ENCODE data around the gene ZNF613.
"Not testable (repeated sequence)": the region's sequence is repeated elsewhere in the genome, so short reads cannot be mapped to it uniquely, and the experiment has no call there.

ZNF613 gene

GRCh38 chr19:51938936-51939335, 11.7 kb downstream of the ZNF613 start:
- DNase-seq (ENCODE audit: low read depth in 2 of 3, low spot score in 1 of 3) = no peak

GRCh38 chr19:51944798-51945552, 17.7 kb downstream of the ZNF613 start:
- no peak for DNase-seq (ENCODE audit: low read depth in 2 of 3, low spot score in 1 of 3)

DNA sequence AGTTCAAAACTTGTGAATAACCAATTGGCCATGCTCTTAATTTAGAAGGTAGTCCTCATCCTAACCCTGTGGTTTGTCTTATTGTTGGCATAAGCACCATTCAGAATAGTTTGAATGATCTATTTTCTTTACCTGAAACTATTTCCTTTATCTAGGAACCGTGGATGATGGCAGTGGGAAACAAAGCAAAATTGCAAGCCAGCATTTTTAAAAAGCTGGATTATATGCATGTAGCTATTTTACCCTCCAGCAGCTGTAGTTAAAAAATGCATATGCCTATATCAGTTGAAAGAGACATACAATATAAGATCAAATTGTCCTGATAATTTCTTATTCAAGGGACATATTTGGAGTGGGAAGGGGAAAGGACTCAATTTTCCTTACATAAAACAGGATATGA, 19.3 kb downstream of the ZNF613 start:
- DNase-seq (ENCODE audit: low read depth in 2 of 3, low spot score in 1 of 3) = no peak

GRCh38 chr19:51948975-51949374, 21.7 kb downstream of the ZNF613 start:
- DNase-seq (ENCODE audit: low read depth in 2 of 3, low spot score in 1 of 3) = no peak

DNA sequence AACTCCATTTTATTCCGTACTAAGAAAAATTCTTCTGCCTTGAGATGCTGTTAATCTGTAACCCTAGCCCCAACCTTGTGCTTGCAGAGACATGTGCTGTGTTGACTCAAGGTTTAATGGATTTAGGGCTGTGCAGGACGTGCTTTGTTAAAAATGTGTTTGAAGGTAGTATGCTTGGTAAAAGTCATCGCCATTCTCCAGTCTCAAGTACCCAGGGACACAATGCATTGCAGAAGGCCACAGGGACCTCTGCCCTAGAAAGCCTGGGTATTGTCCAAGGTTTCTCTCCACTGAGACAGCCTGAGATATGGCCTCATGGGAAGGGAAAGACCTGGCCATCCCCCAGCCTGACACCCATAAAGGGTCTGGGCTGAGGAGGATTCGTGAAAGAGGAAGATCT, 30.6 kb downstream of the ZNF613 start:
- not testable (repeated sequence) for DNase-seq (ENCODE audit: low read depth in 2 of 3, low spot score in 1 of 3)

- no peak for DNase-seq (ENCODE audit: low read depth in 2 of 3, low spot score in 1 of 3)
Observed at GRCh38 chr19:51959791-51960190, 32.5 kb downstream of the ZNF613 start.

DNA sequence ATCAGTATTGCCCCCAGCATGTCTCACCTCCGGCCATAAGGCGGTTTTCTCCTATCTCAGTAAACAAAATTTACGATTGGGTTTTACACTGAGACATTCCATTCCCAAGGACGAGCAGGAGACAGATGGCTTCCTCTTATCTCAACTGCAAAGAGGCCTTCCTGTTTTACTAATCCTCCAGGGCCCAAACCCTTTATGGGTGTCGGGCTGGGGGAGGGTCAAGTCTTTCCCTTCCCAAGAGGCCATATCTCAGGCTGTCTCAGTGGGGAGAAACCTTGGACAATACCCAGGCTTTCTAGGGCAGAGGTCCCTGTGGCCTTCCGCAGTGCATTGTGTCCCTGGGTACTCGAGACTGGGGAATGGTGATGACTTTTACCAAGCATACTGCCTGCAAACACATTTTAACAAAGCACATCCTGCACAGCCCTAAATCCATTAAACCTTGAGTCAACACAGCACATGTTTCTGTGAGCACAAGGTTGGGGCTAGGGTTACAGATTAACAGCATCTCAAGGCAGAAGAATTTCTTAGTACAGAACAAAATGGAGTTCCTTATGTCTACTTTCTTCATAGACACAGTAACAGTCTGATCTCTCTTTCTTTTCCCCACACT, 33.5 kb downstream of the ZNF613 start:
- DNase-seq (ENCODE audit: low read depth in 2 of 3, low spot score in 1 of 3) = not testable (repeated sequence)

GRCh38 chr19:51965583-51965982, 38.3 kb downstream of the ZNF613 start:
- no peak for DNase-seq (ENCODE audit: low read depth in 2 of 3, low spot score in 1 of 3)

GRCh38 chr19:51970718-51971117, 43.4 kb downstream of the ZNF613 start:
- DNase-seq (ENCODE audit: low read depth in 2 of 3, low spot score in 1 of 3) = no peak

DNA sequence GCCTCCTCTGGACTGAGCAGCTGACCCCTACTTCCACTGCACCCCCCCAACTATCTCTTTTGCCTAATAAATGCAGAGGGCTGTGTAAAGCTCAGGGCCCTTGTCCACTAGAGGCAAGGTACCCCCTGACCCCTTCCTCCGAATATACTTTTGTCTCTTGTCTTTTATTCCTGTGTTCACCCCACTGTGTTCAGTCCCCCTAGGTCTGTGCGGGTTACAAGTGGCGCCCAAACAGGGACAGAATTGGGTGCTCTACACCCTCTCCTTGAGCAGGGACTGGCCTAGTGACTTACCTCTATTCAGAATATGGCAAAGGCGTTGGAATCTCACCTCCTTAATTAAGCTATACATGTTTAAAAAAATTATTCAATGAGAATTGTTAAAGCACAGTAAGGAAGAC, 44.4 kb downstream of the ZNF613 start:
- DNase-seq (ENCODE audit: low read depth in 2 of 3, low spot score in 1 of 3) = no peak

DNA sequence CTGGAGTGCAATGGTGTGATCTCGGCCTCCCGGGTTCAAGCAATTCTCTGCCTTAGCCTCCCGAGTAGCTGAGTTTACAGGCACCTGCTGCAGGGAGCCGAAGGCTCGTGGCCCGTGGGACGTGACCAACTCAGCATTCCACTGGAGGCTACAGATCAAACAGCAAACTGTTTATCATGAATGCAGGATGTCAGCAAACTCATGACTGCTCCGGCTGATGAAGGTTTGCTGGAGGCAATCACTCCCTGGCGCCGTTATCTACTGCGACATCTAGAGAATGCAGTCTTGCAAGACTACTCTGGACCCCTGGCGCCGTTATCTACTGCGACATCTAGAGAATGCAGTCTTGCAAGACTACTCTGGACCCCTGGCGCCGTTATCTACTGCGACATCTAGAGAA, 48.5 kb downstream of the ZNF613 start:
- not testable (repeated sequence) for DNase-seq (ENCODE audit: low read depth in 2 of 3, low spot score in 1 of 3)

DNA sequence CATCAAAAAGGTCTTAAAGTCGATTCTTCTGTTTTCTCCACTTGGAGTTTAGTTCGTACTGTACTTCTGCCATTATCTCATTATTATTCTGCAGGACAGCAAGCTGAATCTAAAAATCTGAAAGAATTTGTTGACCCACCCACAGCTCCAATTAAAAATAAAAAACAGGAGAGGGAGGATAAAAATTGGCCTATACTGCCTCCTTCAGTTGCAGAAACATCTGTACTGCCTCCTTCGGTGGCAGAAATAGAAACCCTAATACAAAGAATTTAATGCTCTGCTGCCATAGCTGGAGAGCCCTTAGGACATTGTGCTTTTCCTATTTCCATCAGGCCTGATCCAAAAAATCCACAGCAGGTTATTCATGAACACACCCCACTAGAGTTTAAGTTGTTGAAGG, 49.6 kb downstream of the ZNF613 start:
- DNase-seq (ENCODE audit: low read depth in 2 of 3, low spot score in 1 of 3) = no peak

DNA sequence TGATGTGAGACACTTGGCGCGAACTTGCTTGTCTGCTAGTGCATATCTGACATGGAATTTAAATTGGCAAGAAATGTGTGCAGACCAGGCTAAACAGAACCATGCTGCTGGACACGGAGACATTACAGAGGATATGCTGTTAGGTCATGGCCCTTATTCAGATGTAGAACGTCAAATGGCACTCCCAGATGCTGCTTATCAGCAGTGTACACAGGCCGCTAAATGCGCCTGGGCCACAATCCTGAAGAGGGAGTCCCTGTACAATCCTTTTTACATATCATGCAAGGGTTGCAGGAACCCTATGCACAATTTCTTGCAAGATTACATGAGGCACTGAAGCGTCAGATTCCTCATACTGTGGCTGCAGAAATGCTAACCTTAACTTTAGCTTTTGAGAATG, 50.1 kb downstream of the ZNF613 start:
- no peak for DNase-seq (ENCODE audit: low read depth in 2 of 3, low spot score in 1 of 3)

DNA sequence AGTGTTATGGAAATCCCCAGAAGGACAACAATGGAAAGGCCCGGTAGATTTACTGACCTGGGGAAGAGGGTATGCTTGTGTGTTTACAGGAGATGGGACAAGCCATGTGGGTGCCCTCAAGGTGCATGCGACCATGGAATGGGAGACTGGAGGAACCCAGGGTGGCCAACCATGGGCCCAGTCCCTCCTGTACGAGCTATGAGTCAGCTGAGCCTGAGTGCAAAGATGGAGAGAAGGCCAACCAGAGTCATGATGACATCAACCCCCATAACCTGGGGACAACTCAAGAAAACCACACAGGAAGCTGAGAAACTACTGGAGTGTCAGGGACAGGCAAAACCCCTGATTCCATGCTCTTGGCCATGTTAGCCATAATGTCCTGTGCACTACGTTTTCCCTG, 51.6 kb downstream of the ZNF613 start:
- DNase-seq (ENCODE audit: low read depth in 2 of 3, low spot score in 1 of 3) = no peak

DNA sequence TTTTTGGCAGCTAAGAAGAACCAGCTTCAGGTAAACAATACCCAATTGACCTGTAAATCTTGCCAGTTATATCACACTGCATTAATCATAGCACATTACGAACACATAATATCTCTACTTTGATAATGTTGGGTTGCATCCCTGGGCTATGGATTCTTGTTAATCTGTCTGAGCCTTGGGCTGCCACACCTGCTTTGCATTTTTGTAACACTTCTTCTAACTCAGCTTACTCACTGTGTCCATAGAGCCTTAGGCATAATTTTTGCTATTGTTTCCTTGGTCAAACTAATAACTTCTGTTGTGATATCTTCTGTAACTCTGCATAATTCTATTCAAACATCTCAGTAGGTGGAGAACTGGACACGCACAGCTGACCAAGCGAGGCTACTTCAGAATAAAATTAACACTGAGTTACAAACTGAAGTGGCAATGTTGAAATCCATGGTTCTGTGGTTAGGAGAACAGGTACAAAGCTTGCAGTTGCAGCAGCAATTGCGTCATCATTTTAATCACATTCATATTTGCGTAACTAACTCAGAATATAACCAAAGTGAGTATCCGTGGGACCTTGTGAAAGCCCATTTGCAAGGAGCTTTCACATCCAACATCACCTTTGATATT, 53.0 kb downstream of the ZNF613 start:
- DNase-seq (ENCODE audit: low read depth in 2 of 3, low spot score in 1 of 3) = no peak

DNA sequence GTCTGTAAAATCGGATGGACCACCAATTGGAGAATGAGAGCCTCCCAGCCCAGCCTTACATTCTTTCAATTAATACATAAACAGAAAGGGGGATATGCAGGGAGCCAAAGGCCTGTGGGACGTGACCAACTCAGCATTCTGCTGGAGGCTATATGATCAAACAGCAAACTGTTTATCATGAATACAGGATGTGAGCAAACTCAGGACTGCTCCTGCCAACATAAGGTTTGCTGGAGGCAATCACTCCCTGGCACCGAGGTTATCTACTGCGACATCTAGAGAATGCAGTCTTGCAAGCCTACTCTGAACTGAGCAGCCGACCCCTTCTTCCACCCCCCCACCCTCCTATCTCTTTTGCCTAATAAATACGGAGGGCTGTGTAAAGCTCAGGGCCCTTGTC, 53.7 kb downstream of the ZNF613 start:
- DNase-seq (ENCODE audit: low read depth in 2 of 3, low spot score in 1 of 3) = not testable (repeated sequence)

DNA sequence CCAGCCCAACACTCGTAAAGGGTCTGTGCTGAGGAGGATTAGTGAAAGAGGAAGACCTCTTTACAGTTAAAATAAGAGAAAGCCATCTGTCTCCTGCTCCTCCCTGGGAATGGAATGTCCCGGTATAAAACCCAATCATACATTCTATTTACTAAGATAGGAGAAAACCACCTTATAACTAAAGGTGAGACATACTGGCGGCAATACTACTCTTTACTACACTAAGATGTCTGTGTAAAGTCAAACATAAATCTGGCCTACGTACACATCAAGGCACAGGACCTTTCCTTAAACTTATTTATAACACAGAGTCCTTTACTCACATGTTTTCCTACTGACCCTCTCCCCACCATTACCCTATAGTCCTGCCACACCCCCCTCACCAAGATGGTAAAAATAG, 56.1 kb downstream of the ZNF613 start:
- no peak for DNase-seq (ENCODE audit: low read depth in 2 of 3, low spot score in 1 of 3)

DNA sequence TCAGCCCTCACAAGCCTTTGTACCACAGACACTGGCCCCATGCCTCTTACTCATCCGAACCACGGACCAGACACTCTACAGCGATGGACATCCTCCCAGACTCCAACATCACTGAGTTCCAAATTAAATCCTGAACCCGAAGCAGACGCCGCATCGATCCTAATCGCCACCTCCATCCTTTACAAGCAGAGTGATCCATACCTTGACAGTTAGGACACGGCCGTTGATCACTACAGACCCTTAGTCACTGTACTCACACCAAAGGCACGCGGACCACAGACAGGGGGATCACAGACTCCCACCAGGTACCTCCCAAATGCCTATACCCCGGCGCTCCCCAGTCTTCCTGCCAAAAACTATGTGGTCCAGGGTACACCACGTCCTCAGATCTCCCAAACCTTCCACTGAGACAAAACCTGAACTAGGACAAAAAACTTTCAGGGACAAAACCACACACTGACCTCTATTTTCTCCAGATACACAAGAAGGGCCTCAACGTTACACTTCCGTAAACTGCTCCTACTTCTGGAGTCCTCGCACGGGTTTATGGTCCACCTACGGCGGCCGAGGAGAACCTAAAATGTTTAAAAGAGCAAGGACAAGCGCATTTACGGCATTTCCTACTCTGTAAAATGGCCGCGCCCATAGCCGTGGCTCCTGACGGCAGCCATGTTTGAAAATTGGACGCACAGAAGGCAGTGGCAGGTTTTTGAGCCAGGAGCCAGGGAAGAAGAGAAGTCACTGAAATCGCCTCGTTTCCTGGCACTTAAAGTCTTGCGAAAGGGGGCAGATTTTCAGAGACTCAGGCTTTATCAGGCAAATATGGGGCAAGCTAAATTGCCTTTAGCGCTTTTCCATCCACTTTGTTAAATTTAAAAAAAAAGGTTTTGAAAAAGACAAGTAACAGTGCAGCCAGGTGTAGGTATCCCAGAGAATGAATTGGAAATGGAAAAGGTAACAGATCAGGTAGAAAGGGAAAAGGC, 59.3 kb downstream of the ZNF613 start, which contains the start of gene ZNF350:
Gene ZNF350, minus strand, starts transcription at position 532 of the 983 bp plus-strand sequence. CDS start 12,480 bp downstream, outside the sequence.
- peak; percentile 77 to 83 (median 78) for DNase-seq (ENCODE audit: low read depth in 2 of 3, low spot score in 1 of 3)

DNA sequence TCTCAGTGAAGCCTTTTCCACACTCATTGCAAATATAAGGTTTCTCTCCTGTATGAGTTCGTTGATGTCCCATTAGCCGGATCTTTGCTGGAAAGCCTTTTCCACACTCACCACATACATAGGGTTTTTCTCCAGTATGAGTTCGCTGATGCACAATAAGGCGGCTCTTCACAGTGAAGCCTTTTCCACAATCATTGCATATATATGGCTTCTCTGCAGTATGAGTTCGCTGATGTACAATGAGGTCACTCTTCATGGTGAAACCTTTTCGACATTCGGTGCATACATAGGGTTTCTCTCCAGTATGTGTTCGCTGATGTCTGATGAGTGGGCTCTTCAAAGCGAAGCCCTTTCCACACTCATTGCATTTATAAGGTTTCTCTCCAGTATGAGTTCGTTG, 66.2 kb downstream of the ZNF613 start:
- DNase-seq (ENCODE audit: low read depth in 2 of 3, low spot score in 1 of 3) = no peak

GRCh38 chr19:51994048-51994644, 66.9 kb downstream of the ZNF613 start:
- no peak for DNase-seq (ENCODE audit: low read depth in 2 of 3, low spot score in 1 of 3)

All from stimulated activated CD4-positive, alpha-beta T cell treated with anti-CD3 and anti-CD28 coated beads, Interleukin-12 subunit alpha, Interleukin-12 subunit beta, amount 100 ng/mL, for 48 hours (primary cell).